Measurements from ENCODE around the gene ASB2.

ASB2 gene

GRCh38 chr14:93976477-93977057, at the start of gene ASB2:
TSS of gene ASB2 (minus strand) at chr14:93976570. CDS start at chr14:93964539, 12,031 bp downstream.
- DNase-seq (ENCODE audit: low read depth), result no peak

GRCh38 chr14:94025720-94026119, 49.4 kb upstream of the ASB2 start:
- peak; percentile 67 for DNase-seq (ENCODE audit: low read depth)

- DNase-seq (ENCODE audit: low read depth), result no peak
Measured at GRCh38 chr14:94024549-94024948, 48.2 kb upstream of the ASB2 start.

- DNase-seq (ENCODE audit: low read depth), result no peak
Measured at GRCh38 chr14:94022532-94023411, 46.4 kb upstream of the ASB2 start.

GRCh38 chr14:94021416-94022157, 45.2 kb upstream of the ASB2 start:
- DNase-seq (ENCODE audit: low read depth), result no peak

GRCh38 chr14:94021001-94021400, 44.6 kb upstream of the ASB2 start:
- DNase-seq (ENCODE audit: low read depth), result peak; percentile 65

- no peak for DNase-seq (ENCODE audit: low read depth)
Measured at GRCh38 chr14:94020267-94020666, 43.9 kb upstream of the ASB2 start.

GRCh38 chr14:94019329-94019728, 43.0 kb upstream of the ASB2 start:
- no peak for DNase-seq (ENCODE audit: low read depth)

- DNase-seq (ENCODE audit: low read depth), result no peak
Measured at GRCh38 chr14:94018308-94018707, 41.9 kb upstream of the ASB2 start.

- DNase-seq (ENCODE audit: low read depth), result no peak
Measured at GRCh38 chr14:94016446-94016976, 40.1 kb upstream of the ASB2 start.

- no peak for DNase-seq (ENCODE audit: low read depth)
Measured at GRCh38 chr14:94015223-94015622, 38.9 kb upstream of the ASB2 start.

GRCh38 chr14:94014382-94014781, 38.0 kb upstream of the ASB2 start:
- no peak for DNase-seq (ENCODE audit: low read depth)

GRCh38 chr14:94011795-94012194, 35.4 kb upstream of the ASB2 start:
- DNase-seq (ENCODE audit: low read depth), result no peak

- DNase-seq (ENCODE audit: low read depth), result no peak
Measured at GRCh38 chr14:94010625-94011024, 34.3 kb upstream of the ASB2 start.

GRCh38 chr14:94009767-94010166, 33.4 kb upstream of the ASB2 start:
- peak; percentile 61 for DNase-seq (ENCODE audit: low read depth)

GRCh38 chr14:94008234-94008633, 31.9 kb upstream of the ASB2 start:
- DNase-seq (ENCODE audit: low read depth), result no peak

GRCh38 chr14:94005324-94006073, 29.1 kb upstream of the ASB2 start:
- peak; percentile 40 for DNase-seq (ENCODE audit: low read depth)

- DNase-seq (ENCODE audit: low read depth), result no peak
Measured at GRCh38 chr14:94004015-94004414, 27.6 kb upstream of the ASB2 start.

- DNase-seq (ENCODE audit: low read depth), result no peak
Measured at GRCh38 chr14:94003397-94003796, 27.0 kb upstream of the ASB2 start.

- peak; percentile 83 for DNase-seq (ENCODE audit: low read depth)
Measured at GRCh38 chr14:94001501-94002396, 25.4 kb upstream of the ASB2 start.

GRCh38 chr14:94001016-94001415, 24.6 kb upstream of the ASB2 start:
- DNase-seq (ENCODE audit: low read depth), result no peak

Measured in ELR (cell line).